ENCODE data around the gene VAV1. TPM values are rescaled to one million over a fixed set of nuclear protein-coding genes. Genes with fewer than 3 reads are reported as not detected.

The VAV1 gene
- total and polyA plus RNA-seq, 10 of the 15 experiments (the other 5 are each of a cell fraction or from before 2014, with no cell fraction given): 1.6 to 76.8 (median 40.7) TPM

DNA sequence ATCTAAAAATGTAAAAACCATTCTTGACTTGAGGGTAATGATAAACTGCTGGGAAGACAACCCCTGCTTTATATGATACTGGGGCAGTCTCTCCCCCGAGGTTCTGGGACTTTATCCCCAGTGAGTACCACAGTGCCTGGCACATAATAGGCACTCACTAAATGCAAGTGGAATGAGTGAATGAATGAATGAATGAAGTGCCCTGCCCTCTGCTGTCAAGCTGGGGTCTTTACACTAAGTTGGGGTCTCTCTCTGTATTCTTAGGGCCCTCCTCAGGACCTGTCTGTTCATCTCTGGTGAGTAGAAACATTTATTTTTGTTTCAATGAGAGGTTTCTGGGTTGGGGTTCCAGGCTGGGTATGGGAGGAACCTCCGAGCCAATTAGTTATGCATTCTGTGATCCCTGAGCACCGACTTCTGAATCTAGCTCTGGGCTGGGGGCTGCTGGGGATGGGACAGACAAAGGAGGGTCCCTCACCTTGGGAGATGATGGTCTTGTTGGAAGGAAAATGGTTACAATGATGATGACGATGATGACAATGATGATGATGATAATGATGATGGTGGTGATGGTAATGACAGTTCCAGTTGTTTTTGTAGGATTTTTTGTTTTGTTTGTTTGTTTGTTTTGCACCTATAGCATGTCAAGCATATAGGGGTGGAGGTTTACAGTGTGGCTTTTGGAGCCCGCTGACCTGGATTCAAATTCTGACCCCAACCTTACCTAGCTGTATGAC, 70.5 kb downstream of the VAV1 start:
- Histone ChIP-seq H3K27ac (ENCODE audit: control insufficient read depth, insufficient read depth) (no peak overlapping the region), H3K4me2 (ENCODE audit: control insufficient read depth, insufficient read depth) (no peak overlapping the region), H3K36me3 (ENCODE audit: control insufficient read depth in 2 of 2, insufficient read depth in 2 of 2, low read length in 1 of 2) (peaks cover 4 to 14% of the 10 kb centered on the region in 2 experiments; a peak in 3 of 4 replicates), H3K4me3 (no peak overlapping the region), H2AFZ (ENCODE audit: control insufficient read depth, low read depth, low read length) (no peak overlapping the region), H3K79me2 (ENCODE audit: control insufficient read depth, insufficient read depth, low read length) (no peaks in the 10 kb centered on the region), H3K27me3 (replicated peaks in 1 of 2; ENCODE audit: control insufficient read depth in 2 of 2, insufficient read depth in 2 of 2, low read length in 1 of 2) (no peaks in the 10 kb centered on the region), H4K20me1 (ENCODE audit: control insufficient read depth, insufficient read depth) (no peaks in the 10 kb centered on the region), H3K4me1 (ENCODE audit: control insufficient read depth, insufficient read depth, low read length) (no peaks in the 10 kb centered on the region), H3K9me3 (replicated peaks; ENCODE audit: control insufficient read depth, insufficient read depth, low read length) (no peaks in the 10 kb centered on the region), H3K9ac (ENCODE audit: control insufficient read depth, insufficient read depth, low read length) (no peak overlapping the region)
- ChIA-PET POLR2A (interaction anchor here (0.6 to 0.7 kb wide), 2 partner anchors 119 to 319 kb away, joined by 4 to 8 read pairs; no protein-coding TSS in a partner anchor), RAD21 (ENCODE audit: unreplicated experiment) (interaction anchor here (1.5 kb wide), 1 partner anchor 70 kb away, joined by 3 read pairs; the partner anchor contains the start of gene VAV1), SMC1A (ENCODE audit: uncharacterized antibody, unreplicated experiment) (interaction anchor here (0.6 to 2.1 kb wide), 4 partner anchors 40 to 494 kb away, joined by 3 to 4 read pairs (median 3); partner anchors contain the start of gene VAV1), CTCF (interaction anchor here (0.6 to 1.3 kb wide), 2 partner anchors 20 to 321 kb away, joined by 3 to 4 read pairs; no protein-coding TSS in a partner anchor)
- intact Hi-C loops (cut with micrococcal nuclease; ENCODE audit: unreplicated experiment) (no loop called here), in situ Hi-C loops (cut with MboI) (no loop called here)
- no peak for TF ChIP-seq IRF4 (IDR thresholded peaks at IDR 0.05; ENCODE audit: low read depth, low read length)
- no peak for TF ChIP-seq SKIL (IDR thresholded peaks at IDR 0.05; ENCODE audit: low read depth, poor library complexity, severe bottlenecking)
- peak; percentile 92 for TF ChIP-seq ZNF24 (IDR thresholded peaks at IDR 0.05)
- no TSS peak for BruUV-seq (replicated peaks)
- ATAC-seq: no peak
- 97% methylated on average over 5 of the region's 5 CpGs for WGBS (ENCODE audit: insufficient coverage, insufficient replicate concordance, low lambda C conversion rate, missing lambda C conversion rate)
- FAIRE-seq: no peak
- no peak for DNase-seq (ENCODE audit: low read depth, low spot score)

DNA sequence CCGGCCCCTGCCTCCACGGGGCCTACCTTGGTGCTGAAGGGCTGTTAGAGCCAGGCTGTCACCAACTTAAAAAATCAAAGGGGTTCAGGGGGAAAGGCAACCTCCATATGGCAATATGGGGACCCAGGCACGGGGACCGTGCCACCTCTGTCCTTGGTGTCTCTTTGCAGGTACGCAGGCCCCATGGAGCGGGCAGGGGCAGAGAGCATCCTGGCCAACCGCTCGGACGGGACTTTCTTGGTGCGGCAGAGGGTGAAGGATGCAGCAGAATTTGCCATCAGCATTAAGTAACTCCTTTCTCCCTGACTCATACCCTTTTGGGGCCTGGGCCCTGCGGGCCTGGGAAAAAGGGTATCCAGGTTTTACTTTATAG, 75.3 kb downstream of the VAV1 start:
- Histone ChIP-seq H4K20me1 (ENCODE audit: control insufficient read depth, insufficient read depth) (no peaks in the 10 kb centered on the region), H3K4me3 (no peak overlapping the region), H3K9ac (ENCODE audit: control insufficient read depth, insufficient read depth, low read length) (no peak overlapping the region), H3K27me3 (replicated peaks in 1 of 2; ENCODE audit: control insufficient read depth in 2 of 2, insufficient read depth in 2 of 2, low read length in 1 of 2) (no peaks in the 10 kb centered on the region), H3K79me2 (ENCODE audit: control insufficient read depth, insufficient read depth, low read length) (no peaks in the 10 kb centered on the region), H3K4me2 (ENCODE audit: control insufficient read depth, insufficient read depth) (no peak overlapping the region), H3K36me3 (ENCODE audit: control insufficient read depth in 2 of 2, insufficient read depth in 2 of 2, low read length in 1 of 2) (peaks cover 9 to 11% of the 10 kb centered on the region in 2 experiments; a peak in 3 of 4 replicates), H3K27ac (ENCODE audit: control insufficient read depth, insufficient read depth) (no peak overlapping the region), H3K4me1 (ENCODE audit: control insufficient read depth, insufficient read depth, low read length) (peaks cover 3% of the 10 kb centered on the region; the same call in 1 of the 2 replicates), H3K9me3 (replicated peaks; ENCODE audit: control insufficient read depth, insufficient read depth, low read length) (no peaks in the 10 kb centered on the region), H2AFZ (ENCODE audit: control insufficient read depth, low read depth, low read length) (no peak overlapping the region)
- ChIA-PET SMC1A (ENCODE audit: uncharacterized antibody, unreplicated experiment) (no interaction called here), POLR2A (no interaction called here), RAD21 (ENCODE audit: unreplicated experiment) (no interaction called here), CTCF (no interaction called here)
- in situ Hi-C loops (cut with MboI): no loop called here
- DNase-seq (ENCODE audit: low read depth, low spot score) (no peak), ATAC-seq (no peak), FAIRE-seq (no peak)
- TF ChIP-seq, protein P1, sequence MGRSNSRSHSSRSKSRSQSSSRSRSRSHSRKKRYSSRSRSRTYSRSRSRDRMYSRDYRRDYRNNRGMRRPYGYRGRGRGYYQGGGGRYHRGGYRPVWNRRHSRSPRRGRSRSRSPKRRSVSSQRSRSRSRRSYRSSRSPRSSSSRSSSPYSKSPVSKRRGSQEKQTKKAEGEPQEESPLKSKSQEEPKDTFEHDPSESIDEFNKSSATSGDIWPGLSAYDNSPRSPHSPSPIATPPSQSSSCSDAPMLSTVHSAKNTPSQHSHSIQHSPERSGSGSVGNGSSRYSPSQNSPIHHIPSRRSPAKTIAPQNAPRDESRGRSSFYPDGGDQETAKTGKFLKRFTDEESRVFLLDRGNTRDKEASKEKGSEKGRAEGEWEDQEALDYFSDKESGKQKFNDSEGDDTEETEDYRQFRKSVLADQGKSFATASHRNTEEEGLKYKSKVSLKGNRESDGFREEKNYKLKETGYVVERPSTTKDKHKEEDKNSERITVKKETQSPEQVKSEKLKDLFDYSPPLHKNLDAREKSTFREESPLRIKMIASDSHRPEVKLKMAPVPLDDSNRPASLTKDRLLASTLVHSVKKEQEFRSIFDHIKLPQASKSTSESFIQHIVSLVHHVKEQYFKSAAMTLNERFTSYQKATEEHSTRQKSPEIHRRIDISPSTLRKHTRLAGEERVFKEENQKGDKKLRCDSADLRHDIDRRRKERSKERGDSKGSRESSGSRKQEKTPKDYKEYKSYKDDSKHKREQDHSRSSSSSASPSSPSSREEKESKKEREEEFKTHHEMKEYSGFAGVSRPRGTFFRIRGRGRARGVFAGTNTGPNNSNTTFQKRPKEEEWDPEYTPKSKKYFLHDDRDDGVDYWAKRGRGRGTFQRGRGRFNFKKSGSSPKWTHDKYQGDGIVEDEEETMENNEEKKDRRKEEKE (IDR thresholded peaks at IDR 0.05): no peak
- TF ChIP-seq, protein P2, sequence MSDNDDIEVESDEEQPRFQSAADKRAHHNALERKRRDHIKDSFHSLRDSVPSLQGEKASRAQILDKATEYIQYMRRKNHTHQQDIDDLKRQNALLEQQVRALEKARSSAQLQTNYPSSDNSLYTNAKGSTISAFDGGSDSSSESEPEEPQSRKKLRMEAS (IDR thresholded peaks at IDR 0.05; ENCODE audit: low read depth, low read length): no peak
- WGBS (ENCODE audit: insufficient coverage, insufficient replicate concordance, low lambda C conversion rate, missing lambda C conversion rate): 98% methylated on average over 11 of the region's 11 CpGs
- BruUV-seq (replicated peaks): no TSS peak
- intact Hi-C loops (cut with micrococcal nuclease; ENCODE audit: unreplicated experiment): no loop called here

Data from GM12878 (cell line).